Fibroblast of the aortic adventitia (primary cell): Measurements from ENCODE around the gene AATF. TPM values are rescaled to one million over a fixed set of nuclear protein-coding genes. Genes with fewer than 3 reads are reported as not detected.

Experiments used
- small RNA-seq: library from RNA; depleted of rRNA; stranded (forward); fragments of <200 nt; gene quantifications from one replicate; pipeline ENCODE3, GENCODE V24; 2012
- total RNA-seq: library from RNA; depleted of rRNA; stranded (reverse); fragments of >200 nt; gene quantifications from 2 replicates; pipeline ENCODE4 v1.2.3, GENCODE V29; 2012; ENCODE audit warnings: low replicate concordance

Gene AATF
- total RNA-seq, 1 donor = 25.1 TPM

Small RNAs within 50 kb of the gene (small RNA-seq; reads per million reads assigned to genes)
- not detected for gene AC243773.2
- gene MIR2909 = not detected

Other genes starting within 250 kb of the AATF start
- gene LHX1, start 11.5 kb upstream of the AATF start, total RNA-seq = 0.49 TPM in 1 of 2 replicates, not detected in the other